HFF-Myc (cell line): ENCODE results near the gene VSTM2B.

Experiments used
- DNase-seq: peaks from one replicate; pipeline ENCODE4 v3.0.0-alpha.2; 2011; ENCODE audit warnings: low read depth; ENCODE audit errors: extremely low read depth
- H3K4me3 ChIP-seq: replicated peaks from 2 replicates; pipeline ENCODE4 v1.5.1; 2011; ENCODE audit warnings: low read depth, mild to moderate bottlenecking, control low read depth, low read length
- TF ChIP-seq, protein P1 (sequence below): IDR thresholded peaks from 2 replicates; pipeline ENCODE4 v1.5.1; 2012; ENCODE audit warnings: mild to moderate bottlenecking, low read depth, low read length, control low read depth; ENCODE audit errors: missing control alignments

VSTM2B gene

DNA sequence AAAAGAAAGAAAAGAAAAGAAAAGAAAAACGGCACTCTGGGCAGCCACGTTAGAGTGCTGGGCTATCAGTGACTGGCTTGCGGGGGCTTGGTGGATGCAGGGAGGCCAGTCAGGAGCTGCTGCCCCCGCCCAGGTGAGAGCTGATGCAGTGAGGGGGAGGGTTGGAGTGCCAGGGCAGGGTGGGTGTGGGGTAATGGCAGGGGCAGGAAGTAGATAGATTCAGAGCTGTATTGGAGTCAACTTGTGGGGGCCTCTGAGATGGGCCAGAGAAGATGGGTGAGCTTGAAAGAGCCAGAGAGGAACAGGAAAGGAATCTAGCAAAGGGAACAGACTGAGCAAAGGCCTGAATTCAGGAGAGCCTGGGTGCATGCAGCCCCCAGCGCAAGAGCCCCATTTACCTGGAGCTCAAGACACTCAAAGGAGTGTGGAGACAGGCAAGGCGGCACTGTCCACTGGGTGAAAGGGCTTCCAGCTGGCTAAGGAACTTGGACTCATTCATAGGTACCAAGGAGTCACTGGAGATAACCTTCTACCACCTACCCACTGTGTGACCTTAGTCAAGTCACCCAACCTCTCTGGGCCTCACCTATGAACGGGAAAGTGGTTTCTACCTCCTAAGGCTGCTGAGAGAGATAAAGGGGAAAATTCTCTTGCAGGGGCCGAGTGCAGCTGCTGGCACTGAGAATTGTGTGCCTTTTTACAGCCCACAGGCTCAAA, 20.2 kb downstream of the VSTM2B start:
- TF ChIP-seq, protein P1, sequence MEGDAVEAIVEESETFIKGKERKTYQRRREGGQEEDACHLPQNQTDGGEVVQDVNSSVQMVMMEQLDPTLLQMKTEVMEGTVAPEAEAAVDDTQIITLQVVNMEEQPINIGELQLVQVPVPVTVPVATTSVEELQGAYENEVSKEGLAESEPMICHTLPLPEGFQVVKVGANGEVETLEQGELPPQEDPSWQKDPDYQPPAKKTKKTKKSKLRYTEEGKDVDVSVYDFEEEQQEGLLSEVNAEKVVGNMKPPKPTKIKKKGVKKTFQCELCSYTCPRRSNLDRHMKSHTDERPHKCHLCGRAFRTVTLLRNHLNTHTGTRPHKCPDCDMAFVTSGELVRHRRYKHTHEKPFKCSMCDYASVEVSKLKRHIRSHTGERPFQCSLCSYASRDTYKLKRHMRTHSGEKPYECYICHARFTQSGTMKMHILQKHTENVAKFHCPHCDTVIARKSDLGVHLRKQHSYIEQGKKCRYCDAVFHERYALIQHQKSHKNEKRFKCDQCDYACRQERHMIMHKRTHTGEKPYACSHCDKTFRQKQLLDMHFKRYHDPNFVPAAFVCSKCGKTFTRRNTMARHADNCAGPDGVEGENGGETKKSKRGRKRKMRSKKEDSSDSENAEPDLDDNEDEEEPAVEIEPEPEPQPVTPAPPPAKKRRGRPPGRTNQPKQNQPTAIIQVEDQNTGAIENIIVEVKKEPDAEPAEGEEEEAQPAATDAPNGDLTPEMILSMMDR, result no peak
- no peak overlapping the region for H3K4me3 ChIP-seq
- no peak for DNase-seq

DNA sequence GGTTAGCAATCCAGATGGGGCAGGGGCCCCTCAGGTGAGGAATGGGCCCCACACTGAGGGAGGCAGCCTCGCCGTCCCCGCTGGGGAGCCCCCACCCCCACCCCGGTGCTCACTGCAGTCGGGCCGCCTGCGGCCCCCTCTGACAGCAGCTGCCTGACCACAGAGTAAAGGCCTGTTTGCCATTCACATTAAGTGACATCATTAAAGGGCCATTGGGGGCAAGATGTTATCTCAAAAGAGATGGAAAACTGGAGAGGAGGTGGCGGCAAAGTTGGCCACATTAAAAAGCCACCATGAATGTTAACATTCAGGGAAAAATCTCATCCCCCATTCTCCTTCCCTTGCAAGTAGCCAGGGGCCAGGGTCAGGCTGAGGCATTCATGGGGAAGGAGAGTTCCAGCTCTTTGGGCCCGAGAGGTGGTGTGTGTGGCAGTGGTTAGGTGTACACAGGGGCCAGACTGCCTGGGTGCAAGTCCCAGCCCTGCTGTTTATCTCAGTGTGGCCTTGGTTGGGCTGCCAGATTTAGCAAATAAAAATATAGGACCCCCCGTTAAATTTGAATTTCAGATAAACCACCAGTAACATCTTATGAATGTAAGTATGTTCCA, 20.9 kb downstream of the VSTM2B start:
- no peak for DNase-seq
- no peak overlapping the region for H3K4me3 ChIP-seq
- TF ChIP-seq, protein P1, result no peak

- H3K4me3 ChIP-seq, result no peak overlapping the region
- TF ChIP-seq, protein P1, result no peak
- DNase-seq, result no peak
Measured at GRCh38 chr19:29547361-29547960, 21.7 kb downstream of the VSTM2B start.

- no peak overlapping the region for H3K4me3 ChIP-seq
- DNase-seq, result no peak
- TF ChIP-seq, protein P1, result no peak
Measured at GRCh38 chr19:29547981-29548380, 22.2 kb downstream of the VSTM2B start.

DNA sequence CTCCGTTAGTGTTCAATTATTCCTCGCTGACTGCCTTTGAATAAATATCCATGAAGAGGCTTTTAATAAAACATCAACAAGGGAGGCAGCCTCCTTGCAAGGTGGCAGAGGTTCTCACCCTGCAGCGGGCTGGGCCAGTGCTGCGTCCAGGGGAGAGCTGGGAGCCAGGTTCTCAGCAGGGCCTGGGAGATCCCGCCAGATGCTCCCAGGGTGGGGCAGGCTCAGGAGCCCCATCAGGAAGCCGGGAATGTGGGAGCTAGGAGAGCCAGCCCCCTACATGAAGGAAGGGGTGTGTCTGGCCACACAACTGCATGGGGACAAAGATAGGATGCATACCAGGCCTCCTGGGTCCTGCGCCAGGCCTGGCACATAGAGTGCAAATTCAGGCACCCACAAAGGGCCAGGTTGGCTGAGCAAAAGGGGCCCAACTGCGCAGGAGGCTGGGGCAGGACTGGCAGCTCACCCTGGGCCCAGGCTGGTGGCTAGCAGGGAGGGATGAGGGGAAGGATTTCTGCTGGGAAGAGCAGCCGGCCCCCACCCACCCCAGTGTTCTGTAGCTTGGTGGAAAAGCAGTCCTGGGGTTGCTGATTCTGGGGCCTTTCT, 22.8 kb downstream of the VSTM2B start:
- no peak overlapping the region for H3K4me3 ChIP-seq
- DNase-seq, result no peak
- TF ChIP-seq, protein P1, result no peak

DNA sequence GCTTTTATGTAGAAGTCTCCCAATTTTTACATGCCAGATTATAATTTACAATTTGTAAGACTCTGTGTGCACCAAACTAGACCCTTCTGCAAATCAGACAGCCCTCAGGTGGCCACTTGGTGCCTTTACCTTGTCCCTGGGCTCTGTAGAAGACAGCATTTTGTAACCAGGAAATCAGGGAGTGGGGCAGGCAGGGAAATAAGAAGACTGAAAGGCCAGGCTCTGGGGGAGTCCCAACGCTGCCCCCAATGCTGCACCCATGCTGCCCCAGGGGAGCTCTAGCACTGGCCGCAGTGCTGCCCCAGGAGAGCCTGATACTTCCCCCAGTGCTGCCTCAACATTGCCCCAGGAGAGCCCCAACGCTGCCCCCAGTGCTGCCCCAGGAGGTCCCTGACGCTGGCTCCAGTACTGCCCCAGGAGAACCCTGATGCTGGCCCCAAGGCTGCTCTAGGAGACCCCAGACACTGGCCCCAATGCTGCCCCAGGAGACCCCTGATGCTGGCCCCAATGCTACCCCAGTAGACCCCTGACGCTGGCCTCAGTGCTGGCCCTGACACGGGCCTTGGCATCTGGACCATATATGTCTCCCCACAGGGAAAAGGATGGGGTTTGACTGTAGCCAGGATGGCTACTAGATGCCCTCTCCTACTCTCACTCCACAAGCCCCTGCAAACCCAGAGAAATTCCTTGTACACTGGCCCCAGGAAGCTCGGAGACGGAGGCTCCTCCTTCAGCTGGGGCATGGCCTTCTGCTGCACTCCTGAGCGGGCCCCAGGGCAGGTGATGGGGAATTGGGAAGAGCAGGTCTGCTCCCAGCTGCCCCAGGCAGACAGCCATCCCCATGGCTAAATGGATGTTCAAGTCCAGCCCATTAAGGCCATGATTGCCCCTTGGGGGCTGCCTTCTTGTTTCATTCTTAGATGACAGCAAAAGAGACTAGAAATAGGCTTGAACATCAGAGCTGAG, 23.6 kb downstream of the VSTM2B start:
- TF ChIP-seq, protein P1, result no peak
- H3K4me3 ChIP-seq, result no peak overlapping the region
- DNase-seq, result no peak
